A549 (cell line): Measurements from ENCODE around the gene NSMCE4A. TPM values are rescaled to one million over a fixed set of nuclear protein-coding genes. Genes with fewer than 3 reads are reported as not detected.

Source experiments
- ATAC-seq, 2 experiments: fragments of 200-7000 bp in 1 of 2; fragments of >200 bp in 1 of 2; cut with Nextera tagmentation in 1 of 2; cut with Tn5 transposase in 1 of 2; 3 replicates each; pipeline versions ENCODE4 v1.8.0 to v1.9.1; 2018 to 2020; ENCODE audit warnings: mild to moderate bottlenecking in 1 of 2, moderate library complexity in 1 of 2
- CTCF ChIA-PET: fragments of 300-600 bp; sonication (Branson Sonifier 250); formaldehyde crosslinking; extraction: SDS; loops from one replicate; lab custom pipeline; 2021; ENCODE audit warnings: antibody characterized with exemption, inconsistent platforms; lab: Yijun Ruan, JAX
- POLR2A ChIA-PET: fragments of 350-600 bp; formaldehyde crosslinking; extraction: SDS; loops from one replicate; lab custom pipeline; 2021; ENCODE audit warnings: antibody characterized with exemption, inconsistent platforms; lab: Yijun Ruan, JAX
- DNase-seq, 2 experiments: peaks; one replicate each; pipeline versions ENCODE4 v3.0.0 to v3.0.0-alpha.2; 2011 to 2016; ENCODE audit warnings: low read depth in 1 of 2, low spot score in 1 of 2
- FAIRE-seq: peaks from 2 replicates; lab custom pipeline; 2011; peaks lifted over from hg19 to GRCh38; lab: Jason Lieb, UNC
- H3K27ac ChIP-seq, 2 experiments: fragments of >200 bp; sonication (Bioruptor Twin); formaldehyde crosslinking; 3 replicates each; pipeline ENCODE4 v1.5.1; 2016 to 2017
- H3K4me1 ChIP-seq: fragments of >200 bp; sonication (Bioruptor Twin); formaldehyde crosslinking; 3 replicates; pipeline ENCODE4 v1.6.1; 2016
- H3K4me2 ChIP-seq: fragments of >200 bp; sonication (Bioruptor Twin); formaldehyde crosslinking; 3 replicates; pipeline ENCODE4 v1.6.1; 2016
- H3K4me3 ChIP-seq: fragments of >200 bp; sonication (Bioruptor Twin); formaldehyde crosslinking; 3 replicates; pipeline ENCODE4 v1.5.1; 2016
- H3K9me3 ChIP-seq: fragments of >200 bp; sonication (Bioruptor Twin); formaldehyde crosslinking; 3 replicates; pipeline ENCODE4 v1.6.1; 2016
- CBX8 ChIP-seq: fragments of 200-600 bp; sonication (generic); IDR thresholded peaks from 2 replicates; pipeline ENCODE4 v1.6.1; 2016
- CEBPB ChIP-seq, 2 experiments: fragments of >200 bp in 1 of 2; sonication (Bioruptor Twin) in 1 of 2; formaldehyde crosslinking in 1 of 2; IDR thresholded peaks; 2 replicates each; pipeline ENCODE4 v1.6.1; 2012 to 2016
- CTCF ChIP-seq: fragments of >200 bp; sonication (Bioruptor Twin); formaldehyde crosslinking; IDR thresholded peaks from 3 replicates; pipeline ENCODE4 v1.5.1; 2016
- E2F6 ChIP-seq: IDR thresholded peaks from 2 replicates; pipeline ENCODE4 v1.6.1; 2012; ENCODE audit warnings: low read depth, borderline replicate concordance
- EHMT2 ChIP-seq: fragments of 200-600 bp; sonication (generic); IDR thresholded peaks from 2 replicates; pipeline ENCODE4 v1.6.1; 2016; ENCODE audit warnings: antibody characterized with exemption, low read depth, mild to moderate bottlenecking, moderate library complexity
- EP300 ChIP-seq, 2 experiments: fragments of >200 bp; sonication (Bioruptor Twin); formaldehyde crosslinking; IDR thresholded peaks; 2 replicates in 1 of 2; 3 replicates in 1 of 2; pipeline ENCODE4 v1.6.1; 2016 to 2017
- FOSB ChIP-seq: fragments of 250-450 bp; sonication (Bioruptor Pico); IDR thresholded peaks from 2 replicates; pipeline ENCODE4 v1.5.0; 2020; ENCODE audit warnings: mild to moderate bottlenecking, moderate library complexity
- FOSL2 ChIP-seq, 2 experiments: fragments of 450-650 bp in 1 of 2; fragments of >200 bp in 1 of 2; sonication (Bioruptor Twin) in 1 of 2; formaldehyde crosslinking; IDR thresholded peaks; 2 replicates each; pipeline versions ENCODE4 v1.5.0 to v1.6.1; 2016 to 2020; ENCODE audit warnings: mild to moderate bottlenecking in 1 of 2, moderate library complexity in 1 of 2
- GATA3 ChIP-seq: IDR thresholded peaks from 2 replicates; pipeline ENCODE4 v1.6.1; 2012; ENCODE audit warnings: borderline replicate concordance
- HMGXB4 ChIP-seq: fragments of 250-450 bp; sonication (Bioruptor Pico); IDR thresholded peaks from 2 replicates; pipeline ENCODE4 v1.5.0; 2021; ENCODE audit warnings: mild to moderate bottlenecking, moderate library complexity, borderline replicate concordance
- HOXA7 ChIP-seq: fragments of 250-450 bp; sonication (Bioruptor Pico); IDR thresholded peaks from 2 replicates; pipeline ENCODE4 v1.5.0; 2020; ENCODE audit warnings: mild to moderate bottlenecking, moderate library complexity
- HOXB5 ChIP-seq: fragments of 250-450 bp; sonication (Bioruptor Pico); IDR thresholded peaks from 2 replicates; pipeline ENCODE4 v1.5.0; 2020; ENCODE audit warnings: mild to moderate bottlenecking, moderate library complexity
- MYC ChIP-seq: IDR thresholded peaks from 2 replicates; pipeline ENCODE4 v1.6.1; 2012; ENCODE audit warnings: mild to moderate bottlenecking, inconsistent platforms, low read length, improper control_type of control experiment, borderline replicate concordance
- NFE2L2 ChIP-seq: fragments of 150-350 bp; conservative IDR thresholded peaks from 2 replicates; pipeline ENCODE4 v1.6.1; 2014; ENCODE audit warnings: low read length
- PBX3 ChIP-seq: IDR thresholded peaks from 2 replicates; pipeline ENCODE4 v1.6.1; 2012
- PHF8 ChIP-seq: fragments of 200-600 bp; sonication (generic); IDR thresholded peaks from 2 replicates; pipeline ENCODE4 v1.6.1; 2016; ENCODE audit warnings: low read depth, mild to moderate bottlenecking, antibody characterized with exemption, moderate library complexity, borderline replicate concordance
- RARB ChIP-seq: fragments of 250-450 bp; sonication (Bioruptor Pico); IDR thresholded peaks from 2 replicates; pipeline ENCODE4 v1.8.0; 2021; ENCODE audit warnings: mild to moderate bottlenecking, moderate library complexity
- SREBF2 ChIP-seq: fragments of 450-650 bp; IDR thresholded peaks from 2 replicates; pipeline ENCODE4 v1.6.1; 2014; ENCODE audit warnings: mild to moderate bottlenecking, moderate library complexity
- TP53 ChIP-seq: fragments of 250-450 bp; sonication (Bioruptor Pico); IDR thresholded peaks from 2 replicates; pipeline ENCODE4 v1.5.0; 2021; ENCODE audit warnings: mild to moderate bottlenecking, moderate library complexity
- ZSCAN20 ChIP-seq: fragments of 250-450 bp; sonication (Bioruptor Pico); IDR thresholded peaks from 2 replicates; pipeline ENCODE4 v1.8.0; 2022; ENCODE audit warnings: mild to moderate bottlenecking, moderate library complexity
- WGBS: methylation state at CpG from one replicate; pipeline ENCODE4 v1.1.6; 2017; ENCODE audit errors: missing lambda C conversion rate; 5-methylcytosine and 5-hydroxymethylcytosine counted together
- polyA plus RNA-seq, 4 experiments: library from polyadenylated mRNA; depleted of rRNA in 3 of 4; stranded (reverse); fragments of >200 nt; fragmentation: RNase III in 1 of 4; extraction: RNeasy Plus Mini Kit Qiagen cat#74134 plus additional on column Dnase treatment in 1 of 4; gene quantifications; 2 replicates in 3 of 4; 3 replicates in 1 of 4; pipeline ENCODE4 v1.2.3, GENCODE V29; 2011 to 2017
- TF ChIP-seq, protein P1 (sequence below): IDR thresholded peaks from 2 replicates; pipeline ENCODE4 v1.6.1; 2012

Gene NSMCE4A
- polyA plus RNA-seq, 2 of the 4 experiments (the other 2 are of a cell fraction): 67.2 to 172 TPM

- no peak for TF ChIP-seq EHMT2
- no peak for TF ChIP-seq CBX8
- TF ChIP-seq E2F6: no peak
- no peak for TF ChIP-seq PHF8
- no peak for TF ChIP-seq NFE2L2
- TF ChIP-seq TP53 (CRISPR knock-in tag): no peak
- TF ChIP-seq GATA3: no peak
- TF ChIP-seq, all 56 proteins: peak for 0
These were observed 13.6 kb upstream of the NSMCE4A start, which contains the start of gene TACC2 (continued) for GRCh38 chr10:121988361-121989324.

GRCh38 chr10:121984463-121984862, 9.4 kb upstream of the NSMCE4A start:
- ChIA-PET CTCF (interaction anchor here (1.0 to 3.0 kb wide), 4 partner anchors 9 to 26 kb away, joined by 3 to 21 read pairs (median 7); partner anchors contain the start of gene NSMCE4A), POLR2A (no interaction called here)
- no peak for ATAC-seq
- H3K4me2 ChIP-seq: no peak overlapping the region
- TF ChIP-seq, protein P1, sequence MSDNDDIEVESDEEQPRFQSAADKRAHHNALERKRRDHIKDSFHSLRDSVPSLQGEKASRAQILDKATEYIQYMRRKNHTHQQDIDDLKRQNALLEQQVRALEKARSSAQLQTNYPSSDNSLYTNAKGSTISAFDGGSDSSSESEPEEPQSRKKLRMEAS: no peak
- no peak for TF ChIP-seq MYC
- TF ChIP-seq CBX8: no peak
- TF ChIP-seq SREBF2: no peak
- no peak for TF ChIP-seq EP300 (IDR thresholded peaks at IDR 0.05)
- no peak for TF ChIP-seq FOSL2 (IDR thresholded peaks at IDR 0.05)
- no peak for TF ChIP-seq FOSL2 (CRISPR knock-in tag; IDR thresholded peaks at IDR 0.05)
- no peak for TF ChIP-seq TP53 (CRISPR knock-in tag)
- TF ChIP-seq CTCF: no peak
- no peak for TF ChIP-seq HMGXB4 (CRISPR knock-in tag)
- TF ChIP-seq PBX3: no peak
- TF ChIP-seq NFE2L2: no peak
- TF ChIP-seq FOSB: no peak
- no peak for TF ChIP-seq HOXA7 (CRISPR knock-in tag)
- TF ChIP-seq HOXB5: no peak
- TF ChIP-seq CEBPB (IDR thresholded peaks at IDR 0.05): no peak
- no peak for TF ChIP-seq ZSCAN20
- no peak for TF ChIP-seq PHF8
- no peak for TF ChIP-seq RARB (CRISPR knock-in tag)
- TF ChIP-seq, all 56 proteins: peak for 0
- DNase-seq (no peak), FAIRE-seq (no peak)
- 55% methylated on average over 2 of the region's 2 CpGs for WGBS
- Histone ChIP-seq H3K4me1 (no peaks in the 10 kb centered on the region), H3K4me3 (no peak overlapping the region), H3K9me3 (peaks cover 31% of the 10 kb centered on the region), H3K27ac (no peak overlapping the region)
